Sigmoid colon (tissue), 4 donors: ENCODE measurements around the gene KDM5D.

ENCODE experiments used
- EP300 ChIP-seq, 4 donors: sonication (generic); formaldehyde crosslinking; IDR thresholded peaks; one replicate each; pipeline ENCODE4 v1.6.1; 2017; ENCODE audit warnings: antibody characterized with exemption in 4 of 4
- POLR2A ChIP-seq, 2 donors: fragments of 450-650 bp; IDR thresholded peaks; one replicate each; pipeline ENCODE4 v1.6.1; 2016; ENCODE audit warnings: antibody characterized with exemption in 2 of 2, mild to moderate bottlenecking in 2 of 2, moderate library complexity in 2 of 2
- TF ChIP-seq, protein P1 (sequence below), 4 experiments: fragments of 450-650 bp in 3 of 4; fragments of 200-600 bp in 1 of 4; IDR thresholded peaks; one replicate each; pipeline ENCODE4 v1.5.1; 2016 to 2019; ENCODE audit warnings: antibody characterized with exemption in 4 of 4, mild to moderate bottlenecking in 3 of 4, moderate library complexity in 2 of 4

DNA sequence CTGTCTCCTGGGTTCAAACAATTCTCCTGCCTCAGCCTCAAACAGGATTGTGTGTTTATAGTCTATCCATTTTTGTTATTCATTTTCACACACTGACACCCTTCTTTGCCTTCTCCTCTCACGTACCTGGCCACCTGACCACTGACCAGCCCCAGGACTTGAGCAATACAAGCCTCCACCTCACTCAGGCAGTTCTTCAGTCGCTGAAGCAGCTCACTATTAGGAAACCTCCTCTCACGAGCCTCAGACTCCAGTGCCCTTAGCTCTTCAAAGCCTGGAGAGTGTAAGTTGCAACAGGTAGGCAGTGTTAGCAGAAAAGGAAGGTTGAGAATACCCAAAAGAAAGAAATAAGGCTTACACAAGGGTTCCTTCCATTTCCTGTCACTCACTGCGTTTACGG, 29.3 kb downstream of the KDM5D start:
- no peak for TF ChIP-seq EP300 (IDR thresholded peaks at IDR 0.05)
- no peak for TF ChIP-seq POLR2A (IDR thresholded peaks at IDR 0.05)
- TF ChIP-seq, protein P1, sequence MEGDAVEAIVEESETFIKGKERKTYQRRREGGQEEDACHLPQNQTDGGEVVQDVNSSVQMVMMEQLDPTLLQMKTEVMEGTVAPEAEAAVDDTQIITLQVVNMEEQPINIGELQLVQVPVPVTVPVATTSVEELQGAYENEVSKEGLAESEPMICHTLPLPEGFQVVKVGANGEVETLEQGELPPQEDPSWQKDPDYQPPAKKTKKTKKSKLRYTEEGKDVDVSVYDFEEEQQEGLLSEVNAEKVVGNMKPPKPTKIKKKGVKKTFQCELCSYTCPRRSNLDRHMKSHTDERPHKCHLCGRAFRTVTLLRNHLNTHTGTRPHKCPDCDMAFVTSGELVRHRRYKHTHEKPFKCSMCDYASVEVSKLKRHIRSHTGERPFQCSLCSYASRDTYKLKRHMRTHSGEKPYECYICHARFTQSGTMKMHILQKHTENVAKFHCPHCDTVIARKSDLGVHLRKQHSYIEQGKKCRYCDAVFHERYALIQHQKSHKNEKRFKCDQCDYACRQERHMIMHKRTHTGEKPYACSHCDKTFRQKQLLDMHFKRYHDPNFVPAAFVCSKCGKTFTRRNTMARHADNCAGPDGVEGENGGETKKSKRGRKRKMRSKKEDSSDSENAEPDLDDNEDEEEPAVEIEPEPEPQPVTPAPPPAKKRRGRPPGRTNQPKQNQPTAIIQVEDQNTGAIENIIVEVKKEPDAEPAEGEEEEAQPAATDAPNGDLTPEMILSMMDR (IDR thresholded peaks at IDR 0.05) = no peak
